ENCODE measurements around the gene NLRC3.

GRCh38 chr16:3534126-3534525 lies 43.1 kb downstream of the NLRC3 start:
- TF ChIP-seq EZH2 (IDR thresholded peaks at IDR 0.05; ENCODE audit: borderline replicate concordance, low read depth, low read length, poor library complexity, severe bottlenecking) (no peak), CTCF (conservative IDR thresholded peaks at IDR 0.05; ENCODE audit: low read depth, low read length) (no peak)
